PC-3 (cell line): ENCODE data around the gene TIGD4. TPM values are rescaled to one million over a fixed set of nuclear protein-coding genes. Genes with fewer than 3 reads are reported as not detected.

ENCODE experiments used
- ATAC-seq: fragments of 200-7000 bp; cut with Tn5 transposase; 2 replicates; pipeline ENCODE4 v1.9.1; 2020; ENCODE audit warnings: mild to moderate bottlenecking, moderate library complexity
- BruUV-seq: library from RNA; stranded (reverse); fragments of 400-500 nt; replicated peaks from 2 replicates; lab custom pipeline; 2021; lab: Mats Ljungman, UMichigan
- CTCF ChIA-PET: fragments of 300-600 bp; sonication (Branson Sonifier 250); formaldehyde crosslinking; loops from one replicate; lab custom pipeline; 2022; ENCODE audit warnings: antibody characterized with exemption; lab: Charles Lee
- POLR2A ChIA-PET: fragments of 300-600 bp; sonication (Branson Sonifier 250); formaldehyde crosslinking; loops from one replicate; lab custom pipeline; 2022; ENCODE audit warnings: antibody characterized with exemption; ENCODE audit not compliant: unreplicated experiment; lab: Charles Lee
- DNase-seq: peaks from one replicate; pipeline ENCODE4 v3.0.0-alpha.2; 2015
- H2AFZ ChIP-seq: fragments of 300-600 bp; sonication (generic); 2 replicates; pipeline ENCODE4 v1.6.0; 2016; ENCODE audit warnings: antibody characterized with exemption, low read length
- H3F3A ChIP-seq: fragments of 300-600 bp; sonication (generic); one replicate; pipeline ENCODE4 v1.6.0; 2017; ENCODE audit warnings: antibody characterized with exemption, low read length, control low read depth, mild to moderate bottlenecking; ENCODE audit not compliant: unreplicated experiment
- H3K27ac ChIP-seq: fragments of 300-600 bp; sonication (generic); 2 replicates; pipeline ENCODE4 v1.5.1; 2016; ENCODE audit warnings: mild to moderate bottlenecking, low read length
- H3K27me3 ChIP-seq: fragments of 300-600 bp; sonication (generic); 2 replicates; pipeline ENCODE4 v1.6.1; 2016; ENCODE audit warnings: low read length, mixed read lengths
- H3K36me3 ChIP-seq: fragments of 300-600 bp; sonication (generic); 2 replicates; pipeline ENCODE4 v1.6.1; 2016; ENCODE audit warnings: low read depth, mixed run types, low read length, mixed read lengths
- H3K4me1 ChIP-seq: fragments of 300-600 bp; sonication (generic); 2 replicates; pipeline ENCODE4 v1.5.1; 2016; ENCODE audit warnings: low read length; ENCODE audit not compliant: insufficient read depth
- H3K4me2 ChIP-seq: fragments of 300-600 bp; sonication (generic); 2 replicates; pipeline ENCODE4 v1.6.0; 2016; ENCODE audit warnings: low read length
- H3K4me3 ChIP-seq: fragments of 300-600 bp; sonication (generic); 2 replicates; pipeline ENCODE4 v1.5.1; 2016; ENCODE audit warnings: mild to moderate bottlenecking, low read length, mixed read lengths
- H3K79me2 ChIP-seq: fragments of 300-600 bp; sonication (generic); 2 replicates; pipeline ENCODE4 v1.6.1; 2017; ENCODE audit warnings: low read length, mixed read lengths
- H3K9ac ChIP-seq: fragments of 300-600 bp; sonication (generic); 2 replicates; pipeline ENCODE4 v1.6.0; 2016; ENCODE audit warnings: mild to moderate bottlenecking, low read length
- H3K9me2 ChIP-seq: fragments of 300-600 bp; sonication (generic); replicated peaks from 2 replicates; pipeline ENCODE4 v1.6.1; 2016; ENCODE audit warnings: mixed run types, low read length, mixed read lengths
- H3K9me3 ChIP-seq: fragments of 300-600 bp; sonication (generic); 2 replicates; pipeline ENCODE4 v1.6.1; 2016; ENCODE audit warnings: low read length, mixed read lengths
- H4K20me1 ChIP-seq: fragments of 300-600 bp; sonication (generic); 2 replicates; pipeline ENCODE4 v1.6.1; 2016; ENCODE audit warnings: low read length, mixed read lengths
- CTCF ChIP-seq: fragments of 300-600 bp; sonication (generic); conservative IDR thresholded peaks from 2 replicates; pipeline ENCODE4 v1.5.1; 2017; ENCODE audit warnings: antibody characterized with exemption, low read depth, mild to moderate bottlenecking, low read length
- EZH2 ChIP-seq: fragments of 300-600 bp; sonication (generic); IDR thresholded peaks from one replicate; pipeline ENCODE4 v1.6.1; 2017; ENCODE audit warnings: antibody characterized with exemption, mild to moderate bottlenecking, low read length; ENCODE audit not compliant: unreplicated experiment
- EZH2phosphoT487 ChIP-seq: fragments of 300-600 bp; sonication (generic); IDR thresholded peaks from 2 replicates; pipeline ENCODE4 v1.6.1; 2018; ENCODE audit warnings: mild to moderate bottlenecking, antibody characterized with exemption, low read length, borderline replicate concordance
- intact Hi-C: fragments of 100-400 bp; cut with micrococcal nuclease; formaldehyde crosslinking; loops from 2 replicates; pipeline ENCODE4 v1.9.0; 2023
- total RNA-seq: library from RNA; depleted of rRNA; stranded (reverse); fragments of >200 nt; gene quantifications from 2 replicates; pipeline ENCODE4 v1.2.3, GENCODE V29; 2014

The TIGD4 gene
- total RNA-seq, 1 experiment from 2014 or later: 0.07 TPM

DNA sequence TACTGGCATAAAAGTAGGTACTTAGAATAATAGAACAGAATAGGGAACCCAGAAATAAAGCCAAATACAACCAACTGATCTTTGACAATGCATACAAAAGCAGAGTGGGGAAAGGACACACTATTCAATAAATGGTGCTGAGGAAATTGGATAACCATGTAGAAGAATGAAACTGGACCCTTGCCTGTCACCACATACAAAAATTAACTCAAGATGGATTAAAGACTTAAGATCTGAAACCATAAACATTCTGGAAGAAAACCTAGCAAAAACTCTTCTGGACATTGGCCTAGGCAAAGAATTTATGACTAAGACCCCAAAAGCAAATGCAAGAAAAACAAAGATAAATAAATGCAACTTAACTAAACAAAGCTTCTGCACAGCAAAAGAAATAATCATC lies 45.8 kb upstream of the TIGD4 start:
- intact Hi-C loops: no loop called here
- POLR2A ChIA-PET: no interaction called here
- CTCF ChIA-PET: no interaction called here
- H3K9ac ChIP-seq: no peak overlapping the region
- no peaks in the 10 kb centered on the region for H3K79me2 ChIP-seq
- no peak for TF ChIP-seq EZH2phosphoT487
- TF ChIP-seq EZH2: no peak
- TF ChIP-seq CTCF: no peak
- no peaks in the 10 kb centered on the region for H3K27me3 ChIP-seq
- no peaks in the 10 kb centered on the region for H3F3A ChIP-seq
- H3K9me3 ChIP-seq: no peaks in the 10 kb centered on the region
- H3K9me2 ChIP-seq: no peaks in the 10 kb centered on the region
- no peaks in the 10 kb centered on the region for H4K20me1 ChIP-seq
- no peak overlapping the region for H3K27ac ChIP-seq
- ATAC-seq: no peak
- H3K36me3 ChIP-seq: no peaks in the 10 kb centered on the region
- H2AFZ ChIP-seq: no peak overlapping the region
- H3K4me3 ChIP-seq: no peak overlapping the region
- H3K4me1 ChIP-seq: no peaks in the 10 kb centered on the region
- H3K4me2 ChIP-seq: no peak overlapping the region
- no peak for DNase-seq
- no TSS peak for BruUV-seq

GRCh38 chr4:152824561-152824960 lies 45.0 kb upstream of the TIGD4 start:
- Histone ChIP-seq H3K27ac (no peak overlapping the region), H2AFZ (no peak overlapping the region), H3K9me3 (no peaks in the 10 kb centered on the region), H4K20me1 (no peaks in the 10 kb centered on the region), H3K4me2 (no peak overlapping the region), H3K27me3 (no peaks in the 10 kb centered on the region), H3F3A (no peaks in the 10 kb centered on the region), H3K79me2 (no peaks in the 10 kb centered on the region), H3K9me2 (no peaks in the 10 kb centered on the region), H3K4me1 (no peaks in the 10 kb centered on the region), H3K36me3 (no peaks in the 10 kb centered on the region), H3K9ac (no peak overlapping the region), H3K4me3 (no peak overlapping the region)
- POLR2A ChIA-PET: no interaction called here
- TF ChIP-seq CTCF: no peak
- BruUV-seq: no TSS peak
- ATAC-seq (no peak), DNase-seq (no peak)
- intact Hi-C loops: no loop called here
- CTCF ChIA-PET: no interaction called here

GRCh38 chr4:152822323-152822722 lies 42.8 kb upstream of the TIGD4 start:
- ChIA-PET CTCF (no interaction called here), POLR2A (no interaction called here)
- Histone ChIP-seq H3K4me3 (no peak overlapping the region), H3K27ac (no peak overlapping the region), H3K79me2 (no peaks in the 10 kb centered on the region), H3F3A (no peaks in the 10 kb centered on the region), H3K27me3 (no peaks in the 10 kb centered on the region), H3K4me2 (no peak overlapping the region), H3K9me3 (no peaks in the 10 kb centered on the region), H2AFZ (no peak overlapping the region), H3K9me2 (no peaks in the 10 kb centered on the region), H4K20me1 (no peaks in the 10 kb centered on the region), H3K4me1 (no peaks in the 10 kb centered on the region), H3K9ac (no peak overlapping the region), H3K36me3 (no peaks in the 10 kb centered on the region)
- DNase-seq (no peak), ATAC-seq (no peak)
- no TSS peak for BruUV-seq
- intact Hi-C loops: no loop called here
- TF ChIP-seq EZH2 (no peak), CTCF (no peak)
